C4-2B (cell line): ENCODE results near the gene HSFX4.
A peak's percentile ranks its signal among the peaks of the same experiment; 100 is the strongest.
"Not testable (repeated sequence)": the region's sequence is repeated elsewhere in the genome, so short reads cannot be mapped to it uniquely, and the experiment has no call there.

Experiments used
- CTCF ChIP-seq: fragments of 450-650 bp; conservative IDR thresholded peaks from 2 replicates; pipeline ENCODE4 v1.5.1; 2017; ENCODE audit warnings: mild to moderate bottlenecking
- ZFX ChIP-seq: fragments of 450-650 bp; IDR thresholded peaks from 2 replicates; pipeline ENCODE4 v1.6.1; 2017

- peak; percentile 53 for TF ChIP-seq CTCF
- not testable (repeated sequence) for TF ChIP-seq ZFX
Measured at GRCh38 chrX:149940674-149941024, 11.3 kb downstream of the HSFX4 start.
